HuH-7 (cell line): ENCODE data around the gene LCLAT1.

Experiments
- DNase-seq: peaks from one replicate; pipeline ENCODE4 v3.0.0; 2011; ENCODE audit warnings: low spot score

The LCLAT1 gene

GRCh38 chr2:30424231-30424630 lies 22.8 kb upstream of the LCLAT1 start:
- DNase-seq, result no peak

GRCh38 chr2:30425326-30425725 lies 21.7 kb upstream of the LCLAT1 start:
- DNase-seq, result no peak

DNA sequence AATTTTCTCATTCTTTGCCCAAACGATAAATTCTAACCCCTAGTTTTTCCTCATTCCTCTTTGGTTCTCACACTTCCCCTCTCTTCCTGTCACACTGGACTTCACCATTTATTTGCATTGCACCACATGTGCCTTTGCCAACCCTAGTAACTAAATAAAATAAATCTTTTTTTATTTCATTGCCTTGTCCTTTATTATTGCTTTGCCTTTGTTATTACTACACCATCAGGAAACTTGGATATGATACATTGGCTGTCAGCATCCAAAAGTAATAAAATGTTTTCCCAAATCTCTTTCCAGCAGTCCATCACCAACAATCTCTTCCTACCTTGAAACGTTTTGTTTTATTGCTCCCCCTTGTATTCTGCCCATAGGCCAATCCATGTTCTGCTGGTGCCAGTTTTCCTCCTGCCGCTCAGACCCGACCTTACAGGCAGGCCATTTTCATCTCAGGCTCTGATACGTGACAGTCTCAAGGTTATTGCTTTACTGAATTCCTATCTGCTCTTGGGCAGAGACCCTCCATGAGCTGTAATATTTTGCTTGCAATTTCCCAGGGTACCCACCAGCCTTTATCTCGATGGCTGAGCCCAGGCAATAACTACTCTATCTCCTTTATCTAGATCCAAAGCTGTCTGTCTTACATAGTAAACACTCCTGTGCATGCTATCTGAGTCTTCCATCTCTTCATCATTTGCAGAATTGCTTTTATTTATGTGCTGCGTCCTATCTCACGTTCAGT lies 19.3 kb upstream of the LCLAT1 start:
- no peak for DNase-seq

DNA sequence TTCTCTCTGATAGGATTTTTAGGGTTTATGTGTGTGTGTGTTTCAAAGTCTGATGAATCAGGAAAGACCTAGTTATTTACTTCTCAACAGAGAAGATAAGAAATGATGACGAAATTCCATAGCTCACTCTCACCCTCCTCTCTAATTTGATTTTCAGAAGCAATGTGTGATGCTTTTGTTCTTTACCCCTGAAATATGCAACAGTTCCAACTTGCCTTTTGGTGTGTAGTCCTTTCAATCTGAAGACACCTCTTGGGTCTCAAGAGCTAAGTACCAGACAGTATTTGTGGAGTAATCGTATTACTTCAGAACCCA lies 18.7 kb upstream of the LCLAT1 start:
- DNase-seq, result no peak

DNA sequence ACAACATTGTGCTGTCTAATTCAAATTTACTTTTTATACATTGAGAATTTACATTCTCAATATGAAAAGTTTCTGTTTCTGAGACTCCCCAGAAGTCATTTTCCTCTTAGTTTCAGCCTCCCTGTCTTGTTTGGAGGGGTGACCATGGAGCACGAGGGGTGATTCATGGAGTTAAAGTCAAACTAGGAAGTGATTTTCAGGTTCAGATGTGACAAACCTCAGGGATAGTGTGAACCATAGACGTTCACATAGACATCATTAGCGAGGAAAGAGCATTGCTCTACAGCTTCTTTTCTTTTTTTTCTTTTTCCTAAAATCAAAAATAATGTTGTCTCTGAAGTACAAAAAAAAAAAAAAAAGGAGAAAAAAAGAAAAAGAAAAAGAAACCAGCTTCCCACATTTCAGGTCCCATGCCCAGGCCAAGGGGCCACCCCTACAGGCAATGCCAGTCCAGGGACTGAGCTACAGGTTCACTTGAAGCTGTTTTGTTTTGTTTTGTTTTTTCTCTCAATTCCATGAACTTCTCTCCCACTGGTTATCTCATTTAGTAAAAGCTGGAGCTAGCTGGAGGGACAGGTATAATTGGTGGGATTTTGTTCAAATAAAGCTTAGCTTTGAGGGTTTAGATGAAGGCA lies 18.1 kb upstream of the LCLAT1 start:
- DNase-seq, result no peak

DNA sequence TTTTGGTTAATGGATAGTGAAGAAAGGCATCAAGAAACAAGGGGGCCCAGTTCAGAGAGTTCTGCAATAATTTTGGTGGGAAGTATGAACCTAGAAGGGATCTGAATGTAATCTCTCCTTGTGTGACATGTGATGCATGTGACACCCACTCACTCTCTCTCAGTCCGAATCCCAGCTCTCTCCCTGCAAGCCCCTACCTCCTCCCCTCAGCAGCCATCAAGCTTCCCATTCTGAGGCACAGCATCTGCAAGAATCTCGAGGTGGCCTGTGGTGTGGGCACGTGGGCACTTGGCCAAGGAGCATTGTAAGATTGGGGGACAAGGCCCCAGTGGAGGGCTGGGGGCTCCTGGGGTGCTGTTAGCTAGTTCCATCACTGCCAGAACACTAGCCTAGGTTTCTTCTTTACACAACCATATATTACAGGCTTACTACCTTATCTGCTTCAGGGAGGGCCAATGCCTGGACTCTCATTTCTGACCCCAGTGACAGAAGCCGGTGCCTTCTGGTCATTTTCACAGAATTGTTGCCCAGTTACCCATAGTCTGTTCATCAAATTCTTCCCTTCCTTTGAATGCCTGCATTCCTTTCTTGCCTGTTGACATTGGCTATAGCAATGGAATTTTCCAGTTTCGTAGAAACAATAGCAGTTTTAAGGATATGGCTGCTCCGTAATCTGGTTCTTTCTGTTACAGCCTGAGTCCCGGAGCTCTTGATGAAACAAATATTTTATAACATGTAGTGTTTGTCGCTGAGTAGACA lies 13.3 kb upstream of the LCLAT1 start:
- DNase-seq, result no peak

- DNase-seq, result no peak
These were observed 12.3 kb upstream of the LCLAT1 start for GRCh38 chr2:30434708-30435107.

DNA sequence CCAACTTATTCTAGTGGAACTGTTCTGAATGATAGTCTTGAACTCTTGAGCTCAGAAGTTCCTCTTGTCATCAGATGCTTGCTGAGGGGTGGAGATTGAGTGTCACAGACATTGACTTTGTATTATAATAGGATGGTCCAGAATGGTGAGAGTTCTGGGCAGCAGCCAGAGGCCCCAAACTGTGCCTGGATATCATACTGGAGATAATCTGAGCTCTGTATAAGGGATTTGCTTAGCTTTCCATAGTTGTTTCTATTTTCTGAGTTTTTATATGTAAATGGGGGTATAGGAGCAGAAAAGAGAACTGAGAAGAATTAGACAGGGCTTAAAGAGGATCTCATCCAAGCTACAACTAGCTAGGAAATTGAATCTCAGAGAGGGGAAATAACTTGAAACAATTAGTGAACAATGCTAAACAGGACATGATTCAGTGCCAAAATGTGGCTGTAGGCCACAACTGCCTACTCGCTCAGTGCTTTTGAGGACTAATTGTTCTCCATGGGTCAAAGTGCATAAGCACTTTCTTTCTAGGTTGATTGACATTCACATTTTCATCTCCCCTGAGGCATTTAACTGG lies 10.1 kb upstream of the LCLAT1 start:
- DNase-seq, result no peak

DNA sequence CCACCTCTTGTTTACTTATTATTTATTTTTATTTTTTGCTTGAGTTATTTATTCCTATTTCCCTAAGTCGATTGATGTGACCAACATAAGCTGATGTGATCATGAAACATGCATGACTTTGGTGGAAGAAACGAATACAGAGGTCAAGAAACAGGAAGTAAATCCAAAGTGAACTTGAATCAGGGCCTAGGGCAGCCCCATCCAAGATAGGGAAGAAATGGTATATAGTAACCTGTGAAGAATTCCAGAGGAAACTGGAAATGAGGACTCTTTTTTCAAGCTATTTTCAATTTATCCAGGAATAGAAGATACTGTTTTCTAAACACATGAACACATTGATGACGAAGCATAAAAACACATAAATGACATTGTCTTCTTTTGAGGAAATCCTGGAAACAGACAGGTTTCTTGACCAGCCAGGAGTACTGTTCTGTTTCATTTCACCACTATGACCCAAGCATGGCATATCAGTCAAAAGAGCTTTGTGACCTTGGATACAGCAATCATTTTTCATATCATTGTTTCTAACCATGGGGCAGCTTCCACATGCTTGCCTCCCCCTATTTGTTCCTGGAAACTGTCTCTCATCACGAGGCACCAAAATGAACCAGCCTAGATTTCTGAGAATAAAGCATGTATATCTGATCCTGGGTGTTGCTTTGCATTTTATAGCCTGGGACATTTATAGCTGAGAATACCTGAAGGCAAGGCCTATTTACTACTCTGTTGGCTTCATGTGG lies 9.1 kb upstream of the LCLAT1 start:
- no peak for DNase-seq

GRCh38 chr2:30439296-30439695 lies 7.8 kb upstream of the LCLAT1 start:
- no peak for DNase-seq

- no peak for DNase-seq
These were observed 7.2 kb upstream of the LCLAT1 start for GRCh38 chr2:30439879-30440278.

- DNase-seq, result no peak
These were observed 6.0 kb upstream of the LCLAT1 start for GRCh38 chr2:30441023-30441422.

GRCh38 chr2:30443081-30443480 lies 4.0 kb upstream of the LCLAT1 start:
- DNase-seq, result no peak

- no peak for DNase-seq
These were observed 2.8 kb upstream of the LCLAT1 start for GRCh38 chr2:30444273-30444672.

- DNase-seq, result no peak
These were observed 1.7 kb upstream of the LCLAT1 start for GRCh38 chr2:30445266-30445821.

DNA sequence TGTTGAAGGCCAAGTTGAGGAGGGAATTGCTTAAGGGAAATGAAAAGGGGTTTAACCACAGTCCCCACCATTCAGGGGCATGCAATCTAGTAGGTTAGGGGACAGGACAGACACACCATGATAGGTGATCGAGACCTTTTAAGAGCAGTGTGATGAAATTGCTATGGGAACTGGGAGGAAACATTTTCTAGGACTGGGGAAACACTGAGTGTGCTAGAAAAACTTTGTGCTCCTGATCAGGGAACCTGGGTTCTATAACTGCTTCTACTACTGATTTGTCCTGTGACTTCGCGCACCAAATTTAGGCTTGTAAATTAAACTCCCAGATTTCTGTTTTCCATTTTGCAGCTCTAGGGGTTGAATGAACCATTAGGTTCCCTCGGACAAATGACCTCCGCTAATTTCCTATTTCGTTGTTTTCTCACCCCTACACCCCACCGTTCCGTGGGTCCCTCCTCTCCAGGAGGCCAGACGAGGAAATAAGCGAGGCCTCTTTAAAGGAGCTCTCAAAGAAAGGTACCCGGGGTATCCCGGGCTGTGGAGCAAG lies 371 bp upstream of the LCLAT1 start:
- DNase-seq, result no peak

- DNase-seq, result no peak
These were observed 1.3 kb downstream of the LCLAT1 start for GRCh38 chr2:30448308-30448707.

GRCh38 chr2:30448866-30449265 lies 1.8 kb downstream of the LCLAT1 start:
- DNase-seq, result no peak

DNA sequence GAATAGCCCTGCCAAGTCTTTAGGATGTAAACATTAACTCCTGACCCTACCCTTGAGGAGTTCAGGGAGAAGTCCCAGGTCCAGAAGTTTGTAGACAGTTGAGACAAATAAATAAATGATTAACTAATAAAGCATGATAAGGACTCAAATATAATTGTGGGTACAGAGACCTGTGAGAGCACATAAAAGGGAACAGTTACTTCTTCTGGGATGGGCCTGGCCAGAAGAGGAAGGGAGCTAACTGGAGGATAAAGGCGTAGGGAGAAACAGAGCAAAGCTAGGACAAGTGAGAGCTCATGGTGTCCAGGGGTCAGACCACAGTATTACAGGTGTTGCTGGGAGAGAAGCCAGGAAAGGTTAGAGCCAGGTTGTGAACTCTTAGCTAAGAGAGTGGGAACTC lies 3.0 kb downstream of the LCLAT1 start:
- DNase-seq, result no peak

DNA sequence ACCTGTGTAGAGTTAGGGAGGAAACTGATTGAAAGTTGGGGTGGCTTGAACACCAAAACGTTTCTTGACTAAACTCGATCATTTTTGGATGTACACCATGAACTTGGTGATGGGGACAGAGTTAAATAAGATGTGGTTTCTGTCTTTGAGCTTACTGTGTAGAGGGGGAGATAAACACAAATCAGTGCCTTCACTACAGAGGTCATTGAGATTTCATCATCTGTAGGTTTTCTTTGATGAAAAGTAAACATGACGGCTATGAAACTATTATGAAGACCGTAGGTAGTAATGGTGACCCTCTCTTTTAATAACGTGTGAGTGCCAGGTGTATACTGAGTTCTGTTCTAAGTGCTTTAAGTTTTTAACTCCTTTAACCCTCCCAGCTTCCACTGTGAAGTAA lies 6.5 kb downstream of the LCLAT1 start:
- no peak for DNase-seq

GRCh38 chr2:30454571-30454970 lies 7.5 kb downstream of the LCLAT1 start:
- no peak for DNase-seq
